GM21390 (cell line): ENCODE measurements around the gene KPNA2.
A peak's percentile ranks its signal among the peaks of the same experiment; 100 is the strongest.
"Not testable (repeated sequence)": the region's sequence is repeated elsewhere in the genome, so short reads cannot be mapped to it uniquely, and the experiment has no call there.

Source experiments
- ATAC-seq: cut with Tn5 transposase; IDR thresholded peaks from one replicate; pipeline ENCODE4 v1.9.1; 2021; ENCODE audit not compliant: unreplicated experiment

The KPNA2 gene

DNA sequence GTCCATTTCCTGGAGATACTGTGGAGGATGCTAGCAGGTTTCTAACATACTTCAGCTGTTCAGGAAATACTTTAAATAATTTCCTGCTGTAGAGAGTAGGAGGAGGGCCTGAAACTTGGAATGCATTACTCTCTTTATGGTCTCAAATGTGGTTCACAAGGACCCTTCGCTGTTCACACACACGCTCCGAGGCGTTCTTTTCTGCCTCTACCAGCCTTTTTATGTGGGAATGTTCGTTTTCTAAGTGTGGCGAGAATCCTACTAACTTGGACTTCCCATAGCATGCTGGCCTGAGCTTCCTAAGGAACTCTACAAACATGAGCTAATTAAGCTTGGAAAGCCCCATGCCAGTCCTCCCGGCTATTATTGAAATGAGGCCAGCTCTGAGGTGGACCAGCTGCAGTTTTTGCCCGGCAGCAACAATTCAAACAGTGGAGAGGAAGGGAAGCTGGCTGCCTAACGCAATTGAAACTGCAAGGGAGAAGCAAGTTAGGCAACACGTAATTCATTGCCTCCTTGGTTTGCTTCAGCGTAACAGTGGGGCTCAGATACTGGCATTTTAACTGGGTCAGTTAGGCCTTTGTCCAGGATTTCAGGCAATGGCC is 18.9 kb downstream of the KPNA2 start:
- ATAC-seq, result no peak

DNA sequence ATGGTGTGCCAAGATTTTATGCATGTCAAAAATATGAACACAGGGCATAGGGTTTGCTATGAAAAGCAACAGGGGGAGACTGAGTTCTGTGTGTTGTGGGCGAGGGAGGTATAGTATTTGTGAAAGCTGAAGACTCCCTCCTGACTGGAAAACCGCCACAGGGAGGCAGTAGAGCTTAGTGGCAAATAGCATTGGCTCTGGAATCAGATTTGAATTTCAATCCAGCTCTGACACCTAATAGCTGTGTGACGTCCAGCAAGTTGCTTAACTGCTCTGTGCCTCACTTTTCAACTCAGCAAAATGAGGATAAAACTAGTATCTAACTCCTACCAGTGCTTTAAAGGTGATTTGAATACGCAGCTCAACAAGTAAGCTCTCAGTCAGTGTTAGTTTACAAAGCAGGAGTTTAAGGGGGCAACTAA is 22.0 kb downstream of the KPNA2 start:
- ATAC-seq, result no peak

DNA sequence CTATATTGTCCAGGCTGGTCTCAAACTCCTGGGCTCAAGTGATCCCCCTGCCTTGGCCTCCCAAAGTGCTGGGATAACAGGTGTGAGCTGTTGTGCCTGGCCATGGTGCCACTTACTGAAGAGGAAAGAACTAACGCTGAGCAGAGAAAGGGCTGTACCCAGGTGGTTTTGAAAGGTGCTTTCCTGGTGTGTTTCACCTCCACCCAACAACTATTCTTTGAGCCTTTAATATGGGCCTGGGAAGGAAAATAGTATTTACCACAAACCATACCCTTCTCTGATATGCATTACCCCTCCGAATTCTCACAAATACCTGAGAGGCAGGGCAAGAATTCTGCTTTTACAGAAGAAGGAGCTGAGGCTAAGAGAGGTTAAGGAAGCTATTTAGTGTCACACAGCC is 24.8 kb downstream of the KPNA2 start:
- ATAC-seq, result no peak

DNA sequence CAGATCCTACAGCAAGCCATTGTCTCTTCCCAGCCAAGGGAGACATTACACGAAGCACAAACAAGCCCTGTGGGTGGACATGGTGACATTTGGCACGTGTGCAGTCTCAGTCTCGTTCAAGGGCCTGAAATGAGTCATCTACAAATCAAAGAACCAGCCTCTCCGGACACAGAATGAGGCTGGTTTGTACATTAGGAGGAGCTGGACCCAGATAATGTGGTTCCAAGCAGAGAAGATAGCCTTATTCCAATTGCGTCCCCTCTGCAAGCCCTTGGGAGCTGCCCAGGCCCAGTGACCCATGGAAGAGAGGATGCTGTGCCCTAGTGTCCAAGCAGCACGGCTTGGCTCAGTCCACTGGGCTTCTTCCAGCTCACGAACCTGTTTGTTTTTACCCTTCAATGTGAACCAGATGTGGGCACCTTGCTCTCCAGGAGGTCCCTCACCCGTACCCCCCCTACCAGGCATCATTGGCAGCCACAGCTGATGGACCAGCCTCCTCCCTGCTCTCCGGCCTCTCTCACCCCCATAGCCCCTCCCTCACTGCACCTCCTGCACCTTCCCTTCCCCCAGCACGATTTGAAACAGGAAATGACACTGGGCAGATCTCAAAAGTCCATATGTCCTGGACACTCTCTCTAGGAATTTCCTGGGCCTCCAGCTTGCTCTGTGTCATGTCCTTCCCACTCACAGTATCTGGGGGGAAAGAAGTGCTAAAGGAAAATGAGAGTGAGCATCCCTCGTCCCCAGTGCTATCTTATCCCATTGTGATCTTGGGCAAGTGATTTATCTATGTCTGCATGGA is 26.2 kb downstream of the KPNA2 start:
- ATAC-seq, result no peak

DNA sequence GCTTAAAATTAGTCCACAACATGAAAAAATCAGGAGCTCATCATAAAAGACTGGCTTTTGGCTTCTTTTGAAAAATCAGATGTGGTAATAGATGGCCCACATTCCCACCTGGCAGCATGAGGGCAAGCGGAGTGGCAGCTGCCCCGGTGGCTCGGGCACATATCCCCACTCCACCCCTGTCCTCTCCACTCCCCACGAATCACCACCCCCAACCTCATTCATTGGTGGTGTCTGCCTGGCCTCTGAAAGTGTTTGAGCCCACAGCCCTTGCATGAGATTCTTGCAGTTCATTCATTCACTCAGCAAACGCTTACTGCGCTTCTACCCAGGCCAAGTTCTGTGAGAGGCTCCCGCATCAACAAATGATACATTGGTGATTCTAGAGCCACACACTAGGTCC is 29.8 kb downstream of the KPNA2 start:
- not testable (repeated sequence) for ATAC-seq

DNA sequence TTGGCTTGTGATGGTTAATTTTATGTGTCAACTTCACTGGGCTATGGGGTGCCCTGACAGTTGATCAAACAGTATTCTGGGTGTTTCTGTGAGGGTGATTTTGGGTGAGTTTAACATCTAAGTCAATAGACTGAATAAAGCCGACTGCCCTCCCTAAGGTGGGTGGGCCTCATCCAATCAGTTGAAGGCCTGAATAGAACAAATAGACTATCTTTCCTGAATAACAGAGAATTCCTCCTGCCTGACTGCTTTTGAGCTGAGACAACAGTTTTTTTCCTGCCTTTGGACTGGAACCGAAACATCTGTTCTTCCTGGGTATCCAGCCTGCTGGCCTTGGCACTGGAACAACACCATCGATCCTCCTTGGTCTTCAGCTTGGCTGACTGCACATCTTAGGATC is 33.0 kb downstream of the KPNA2 start:
- not testable (repeated sequence) for ATAC-seq

DNA sequence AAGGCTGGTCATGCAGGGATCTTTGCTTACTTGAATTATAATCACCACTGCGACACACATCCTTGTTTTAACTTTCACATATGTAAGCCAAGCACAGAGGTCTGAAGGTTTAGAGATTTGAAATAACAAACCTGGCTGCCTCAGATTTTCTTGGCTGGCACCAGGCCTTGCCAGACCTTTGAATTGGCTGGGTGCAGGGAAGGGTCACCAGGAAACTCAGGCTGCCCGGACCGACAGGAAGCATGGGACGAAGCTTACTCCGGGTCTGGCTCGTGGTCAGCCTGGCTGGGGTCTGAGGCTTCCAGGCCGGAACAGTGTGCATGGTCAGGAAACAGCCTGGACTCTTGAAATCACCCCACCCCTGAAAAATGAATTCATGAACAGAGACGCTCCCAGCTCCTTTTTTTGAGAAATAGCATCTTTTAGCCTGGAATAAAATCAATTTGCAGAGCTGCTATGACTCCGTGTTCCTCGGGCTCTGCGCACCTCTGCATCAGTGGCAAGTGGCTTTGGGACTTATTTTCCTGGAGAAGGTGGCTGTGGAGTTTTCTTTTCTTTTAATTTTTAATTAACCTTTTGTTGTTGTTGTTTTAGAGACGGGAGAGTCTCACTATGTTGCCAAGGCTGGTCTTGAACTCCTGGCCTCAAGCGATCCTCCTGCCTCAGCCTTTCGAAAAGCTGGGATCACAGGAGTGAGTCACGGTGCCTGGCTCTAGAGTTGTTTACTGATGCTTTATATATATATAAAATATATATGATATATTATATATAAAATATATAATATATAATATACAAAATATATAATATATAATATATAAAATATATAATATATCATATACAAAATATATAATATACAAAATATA is 35.3 kb downstream of the KPNA2 start:
- not testable (repeated sequence) for ATAC-seq

DNA sequence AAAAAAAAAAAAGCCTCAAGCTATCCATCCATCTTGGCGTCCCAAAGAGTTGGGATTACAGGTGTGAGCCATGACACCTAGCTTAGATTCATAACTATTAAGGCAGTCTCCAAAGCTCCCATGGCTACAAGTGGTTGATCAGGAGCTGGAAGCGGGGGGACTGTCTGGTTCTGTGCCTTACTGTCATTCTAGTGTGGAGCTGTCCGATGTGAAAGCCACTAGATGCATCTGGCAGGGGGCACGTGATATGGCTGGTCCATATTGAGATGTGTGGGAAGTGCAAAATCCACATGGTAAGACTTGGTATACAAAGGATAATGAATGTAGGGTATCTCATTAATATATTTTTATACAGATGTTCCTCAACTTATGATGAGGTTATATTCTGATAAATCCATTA is 38.7 kb downstream of the KPNA2 start:
- ATAC-seq, result no peak

DNA sequence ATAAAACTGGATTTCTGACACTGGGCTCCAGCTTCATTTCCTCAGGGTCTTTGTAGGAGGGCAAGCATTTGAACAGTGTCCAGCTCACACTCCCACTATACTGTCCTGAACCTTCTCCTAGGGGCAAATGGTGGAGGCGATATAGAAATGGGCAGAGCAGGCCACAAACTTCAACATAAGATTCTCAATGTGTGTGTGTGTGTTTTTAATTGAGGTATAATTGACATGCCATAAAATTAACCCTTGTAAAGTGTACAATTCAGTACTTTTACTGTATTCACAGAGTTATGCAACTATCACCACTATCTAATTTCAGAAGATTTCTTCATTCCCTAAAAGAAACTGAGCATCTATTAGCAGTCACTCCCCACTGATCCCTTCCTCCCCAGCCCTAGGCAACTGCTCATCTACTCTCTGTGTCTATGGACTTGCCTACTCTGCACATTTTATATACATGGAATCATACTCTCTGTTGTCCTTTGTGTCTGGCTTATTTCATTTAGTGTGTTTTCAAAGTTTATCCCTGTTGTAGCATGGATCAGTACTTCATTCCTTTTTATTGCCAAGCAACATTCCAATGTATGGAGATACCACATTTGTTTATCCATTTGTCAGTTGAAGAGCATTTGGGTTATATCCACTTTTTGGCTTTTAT is 40.5 kb downstream of the KPNA2 start:
- ATAC-seq, result not testable (repeated sequence)

DNA sequence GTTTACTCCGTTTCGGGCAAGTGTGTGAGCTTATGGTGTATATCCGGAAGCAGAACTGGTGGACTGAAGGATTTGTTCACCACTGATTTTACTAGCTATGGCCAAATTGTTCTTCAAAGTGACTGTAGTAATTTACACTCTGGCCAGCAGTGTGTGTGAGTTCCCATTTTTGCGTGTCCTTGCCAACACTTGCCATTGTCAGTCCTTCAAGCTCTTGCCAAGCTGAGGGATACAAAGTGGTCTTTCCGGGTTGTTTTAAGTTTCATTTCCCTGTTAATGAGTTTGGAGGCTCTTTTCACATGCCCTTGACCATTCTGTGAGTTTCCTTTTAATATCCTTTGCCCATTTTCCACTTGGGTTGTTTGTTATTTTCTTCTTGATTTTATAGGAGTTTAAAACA is 42.0 kb downstream of the KPNA2 start:
- not testable (repeated sequence) for ATAC-seq

DNA sequence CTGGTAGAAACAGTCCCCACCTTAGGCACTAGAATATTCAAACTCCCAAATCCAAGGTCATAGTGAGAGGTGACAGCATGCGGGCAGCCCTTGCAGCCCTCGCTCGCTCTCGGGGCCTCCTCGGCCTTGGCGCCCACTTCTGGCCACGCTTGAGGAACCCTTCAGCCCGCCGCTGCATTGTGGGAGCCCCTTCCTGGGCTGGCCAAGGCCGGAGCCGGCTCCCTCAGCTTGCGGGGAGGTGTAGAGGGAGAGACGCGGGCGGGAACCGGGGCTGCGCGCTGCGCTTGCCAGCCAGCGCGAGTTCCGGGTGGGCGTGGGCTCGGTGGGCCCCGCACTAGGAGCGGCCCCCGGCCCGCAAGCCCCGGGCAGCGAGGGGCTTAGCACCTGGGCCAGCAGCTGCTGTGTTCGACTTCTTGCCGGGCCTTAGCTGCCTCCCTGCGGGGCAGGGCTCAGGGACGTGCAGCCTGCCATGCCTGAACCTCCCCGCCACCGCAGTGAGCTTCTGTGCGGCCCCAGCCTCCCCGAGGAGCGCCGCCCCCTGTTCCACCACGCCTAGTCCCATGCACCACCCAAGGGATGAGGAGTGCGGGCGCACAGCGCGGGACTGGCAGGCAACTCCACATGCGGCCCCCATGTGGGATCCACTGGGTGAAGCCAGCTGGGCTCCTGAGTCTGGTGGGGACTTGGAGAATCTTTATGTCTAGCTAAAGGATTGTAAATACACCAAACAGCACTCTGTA is 45.0 kb downstream of the KPNA2 start:
- ATAC-seq, result no peak

DNA sequence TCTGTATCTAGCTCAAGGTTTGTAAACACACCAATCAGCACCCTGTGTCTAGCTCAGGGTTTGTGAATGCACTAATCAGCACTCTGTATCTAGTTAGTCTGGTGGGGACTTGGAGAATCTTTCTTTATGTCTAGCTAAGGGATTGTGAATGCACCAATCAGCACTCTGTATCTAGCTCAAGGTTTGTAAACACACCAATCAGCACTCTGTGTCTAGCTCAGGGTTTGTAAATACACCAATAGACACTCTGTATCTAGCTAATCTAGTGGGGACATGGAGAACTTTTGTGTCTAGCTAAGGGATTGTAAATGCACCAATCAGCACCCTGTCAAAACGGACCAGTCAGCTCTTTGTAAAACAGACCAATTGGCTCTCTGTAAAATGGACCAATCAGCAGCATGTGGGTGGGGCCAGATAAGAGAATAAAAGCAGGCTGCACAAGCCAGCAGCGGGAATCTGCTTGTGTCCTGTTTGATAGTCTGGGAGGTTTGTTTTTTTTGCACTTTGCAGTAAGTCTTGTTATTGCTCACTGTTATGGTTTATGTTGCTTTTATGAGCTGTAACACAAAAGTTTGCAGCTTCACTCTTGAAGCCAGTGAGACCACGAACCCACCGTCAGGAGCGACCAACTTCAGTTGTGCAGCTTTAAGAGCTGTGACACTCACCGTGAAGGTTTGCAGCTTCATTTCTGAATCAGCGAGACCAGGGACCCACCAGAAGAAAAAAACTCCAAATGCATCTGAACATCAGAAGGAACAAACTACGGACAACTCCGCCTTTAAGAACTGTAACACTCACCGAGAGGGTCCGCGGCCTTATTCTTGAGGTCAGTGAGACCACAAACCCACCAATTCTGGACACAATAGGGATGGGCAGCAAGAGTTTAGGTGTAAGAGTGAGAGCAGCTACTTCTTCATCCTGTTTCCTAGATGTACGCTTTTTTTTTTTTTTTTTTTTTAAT is 46.0 kb downstream of the KPNA2 start:
- not testable (repeated sequence) for ATAC-seq

DNA sequence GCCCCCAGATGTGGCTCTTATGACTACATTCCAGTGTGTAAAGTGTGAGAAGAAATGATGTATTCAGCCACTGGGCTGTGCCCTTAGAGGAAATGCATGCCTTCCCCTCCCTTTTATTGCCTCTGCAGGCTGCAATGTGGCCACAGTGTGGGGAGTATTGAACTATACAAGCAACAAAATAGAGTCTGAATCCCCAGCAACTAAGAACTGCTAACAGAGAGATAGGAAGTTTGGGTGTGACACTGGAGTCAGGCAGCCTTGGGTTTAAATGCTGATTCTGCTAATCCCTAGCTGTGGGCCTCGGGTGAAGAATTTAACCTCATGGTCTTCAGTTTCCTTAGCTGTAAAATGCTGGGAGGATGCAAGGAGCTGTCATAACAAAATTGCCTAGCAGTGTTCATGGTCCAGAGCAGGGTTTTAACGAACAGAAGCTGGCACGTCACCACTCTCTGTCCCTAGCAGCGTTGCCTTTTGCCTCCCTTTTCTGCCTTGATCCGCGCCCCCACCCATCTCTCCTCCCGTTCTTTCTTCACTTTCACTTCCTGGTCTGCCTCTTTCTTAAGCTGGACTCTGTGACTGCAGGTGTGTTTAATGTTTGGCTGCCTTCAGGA is 50.3 kb downstream of the KPNA2 start:
- ATAC-seq, result peak; percentile 44

DNA sequence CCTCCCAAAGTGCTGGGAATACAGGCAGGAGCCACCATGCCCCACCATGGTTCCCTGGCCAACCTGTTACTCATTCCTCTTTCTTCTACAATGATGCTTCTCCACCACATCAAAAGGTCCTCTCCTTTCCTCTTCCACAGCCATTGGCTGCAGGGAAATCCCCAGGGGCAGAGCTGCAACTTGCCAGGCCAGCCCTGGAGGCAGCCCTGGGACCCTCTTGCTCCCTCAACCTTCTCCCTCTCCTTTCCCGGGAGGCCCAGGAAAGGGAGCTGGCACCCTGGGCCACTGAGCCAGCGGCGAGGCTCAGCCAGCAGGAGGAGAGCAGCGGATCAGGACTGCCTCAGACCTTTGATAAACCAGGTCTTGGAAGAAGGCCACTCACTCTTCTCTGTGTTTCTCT is 51.1 kb downstream of the KPNA2 start:
- ATAC-seq, result not testable (repeated sequence)

DNA sequence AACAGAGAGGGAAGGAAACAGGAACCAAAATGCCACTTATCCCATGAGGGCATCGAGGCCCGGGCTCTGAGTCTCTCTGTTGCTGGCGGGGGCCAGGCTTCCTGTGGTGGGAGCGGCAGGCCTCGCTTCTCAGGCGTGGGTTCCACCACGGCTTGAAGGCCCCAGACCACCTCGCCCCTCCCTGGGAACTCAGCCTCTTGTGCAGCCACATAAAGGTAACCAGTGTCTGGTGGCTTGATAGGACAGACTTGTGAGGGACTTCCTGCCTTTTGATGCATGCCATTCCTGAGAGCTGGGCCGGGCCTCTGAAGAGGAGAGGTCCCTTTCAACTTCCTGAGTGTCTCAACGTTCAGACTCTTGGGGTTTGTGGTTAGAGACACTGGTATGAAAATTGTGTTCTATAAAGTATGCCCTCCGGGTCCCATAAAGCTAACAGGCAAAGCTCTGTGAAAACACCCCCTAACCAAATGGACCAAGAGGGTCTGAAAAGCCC is 51.6 kb downstream of the KPNA2 start:
- peak; percentile 72 for ATAC-seq

DNA sequence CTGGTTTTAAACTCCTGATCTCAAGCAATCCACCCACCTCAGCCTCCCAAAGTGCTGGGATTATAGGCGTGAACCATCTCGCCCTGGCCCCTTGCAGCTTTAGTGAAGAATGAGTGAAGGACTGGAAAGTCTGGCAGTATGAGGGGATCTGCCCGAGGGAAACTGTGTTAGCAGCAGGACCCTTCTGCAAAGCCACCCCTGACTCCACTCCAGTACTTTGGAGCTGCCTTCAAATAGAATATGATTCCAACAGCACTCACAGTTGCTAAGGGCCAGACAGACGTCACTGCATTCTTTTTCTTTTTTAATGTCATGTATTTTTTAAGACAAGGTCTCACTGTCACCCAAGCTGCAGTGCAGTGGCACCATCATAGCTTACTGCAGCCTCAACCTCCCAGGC is 52.3 kb downstream of the KPNA2 start:
- no peak for ATAC-seq

DNA sequence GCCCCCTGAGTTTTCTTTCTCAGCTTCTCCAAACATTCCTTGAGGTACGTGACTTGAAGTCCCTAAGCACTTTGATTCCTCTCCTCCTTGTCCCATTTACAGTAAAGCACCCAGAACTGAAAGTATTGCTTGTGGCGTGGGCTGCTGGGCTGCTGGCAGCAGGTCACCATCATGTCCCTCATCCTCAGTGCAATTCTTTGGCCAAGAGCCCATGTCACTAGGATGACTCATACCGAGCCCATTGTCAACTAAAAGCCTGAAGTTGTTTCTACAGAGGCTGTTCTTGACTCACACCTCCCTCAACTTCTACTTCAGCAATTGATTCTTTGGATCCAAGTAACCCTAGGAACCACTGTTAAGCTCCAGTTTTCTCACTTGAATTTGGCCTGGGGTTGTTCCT is 54.3 kb downstream of the KPNA2 start:
- ATAC-seq, result no peak

DNA sequence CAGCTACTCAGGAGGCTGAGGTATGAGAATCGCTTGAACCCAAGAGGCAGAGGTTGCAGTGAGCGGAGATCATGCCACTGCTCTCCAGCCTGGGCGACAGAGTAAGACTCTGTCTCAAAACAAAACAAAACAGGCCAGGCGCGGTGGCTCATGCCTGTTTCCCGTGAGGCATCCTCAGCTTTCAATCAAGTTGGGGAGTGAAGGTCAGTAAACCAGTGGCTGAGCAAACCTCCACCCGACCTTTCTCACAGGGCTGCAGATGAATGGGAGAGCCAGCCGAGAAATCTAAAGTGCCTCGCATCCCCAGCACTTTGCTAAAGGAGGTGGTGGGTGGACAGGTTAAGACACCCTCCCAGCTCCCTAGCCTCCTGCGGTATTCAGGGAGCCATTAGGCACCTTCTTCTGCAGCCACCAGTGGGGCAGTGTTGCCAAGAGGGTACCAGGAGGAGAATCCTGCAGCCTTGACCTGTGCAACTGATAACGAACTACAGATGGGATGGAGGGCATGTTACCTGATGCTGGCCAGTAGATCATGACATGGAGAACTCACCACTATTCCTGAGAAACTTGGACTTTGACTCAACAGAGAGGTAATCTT is 59.0 kb downstream of the KPNA2 start:
- no peak for ATAC-seq
